HepG2 (cell line): ENCODE measurements around the gene ZNF844. TPM values are rescaled to one million over a fixed set of nuclear protein-coding genes. Genes with fewer than 3 reads are reported as not detected.

Experiments used
- ARID2 ChIP-seq: sonication (generic); formaldehyde crosslinking; IDR thresholded peaks from 2 replicates; pipeline ENCODE4 v1.8.1; 2022; ENCODE audit warnings: mild to moderate bottlenecking, missing genetic modification reagents, borderline replicate concordance
- BRCA1 ChIP-seq: sonication (generic); formaldehyde crosslinking; IDR thresholded peaks from 2 replicates; pipeline ENCODE4 v1.4.0; 2020; ENCODE audit warnings: missing genetic modification reagents
- GATAD1 ChIP-seq: IDR thresholded peaks from 2 replicates; pipeline ENCODE4 v1.6.1; 2016; ENCODE audit warnings: missing genetic modification reagents, missing compliant biosample characterization
- HOXA5 ChIP-seq: sonication (generic); formaldehyde crosslinking; IDR thresholded peaks from 2 replicates; pipeline ENCODE4 v1.4.0; 2020; ENCODE audit warnings: missing genetic modification reagents
- ISL2 ChIP-seq: sonication (generic); formaldehyde crosslinking; IDR thresholded peaks from 2 replicates; pipeline ENCODE4 v1.5.0; 2020; ENCODE audit warnings: missing genetic modification reagents
- JDP2 ChIP-seq: sonication (generic); formaldehyde crosslinking; IDR thresholded peaks from 2 replicates; pipeline ENCODE4 v1.8.1; 2022; ENCODE audit warnings: missing genetic modification reagents, borderline replicate concordance
- KLF11 ChIP-seq: IDR thresholded peaks from 2 replicates; pipeline ENCODE4 v1.6.1; 2016; ENCODE audit warnings: missing compliant biosample characterization
- MAZ ChIP-seq, 2 experiments: sonication (generic) in 1 of 2; formaldehyde crosslinking in 1 of 2; IDR thresholded peaks; 2 replicates each; pipeline versions ENCODE4 v1.5.0 to v1.6.1; 2012 to 2020; ENCODE audit warnings: low read depth in 2 of 2, mild to moderate bottlenecking in 2 of 2, borderline replicate concordance in 1 of 2, improper control_type of control experiment in 1 of 2, low read length in 1 of 2, missing genetic modification reagents in 1 of 2, moderate library complexity in 1 of 2
- MED1 ChIP-seq: sonication (generic); formaldehyde crosslinking; IDR thresholded peaks from 2 replicates; pipeline ENCODE4 v1.4.0; 2020; ENCODE audit warnings: missing genetic modification reagents
- MZF1 ChIP-seq: sonication (generic); formaldehyde crosslinking; IDR thresholded peaks from 2 replicates; pipeline ENCODE4 v1.8.1; 2023; ENCODE audit warnings: mild to moderate bottlenecking, missing genetic modification reagents, borderline replicate concordance
- NFE2L1 ChIP-seq: sonication (generic); formaldehyde crosslinking; IDR thresholded peaks from 2 replicates; pipeline ENCODE4 v1.4.0; 2020; ENCODE audit warnings: missing genetic modification reagents, mild to moderate bottlenecking, borderline replicate concordance
- NFRKB ChIP-seq: fragments of 450-650 bp; IDR thresholded peaks from 2 replicates; pipeline ENCODE4 v1.6.1; 2017
- NFYC ChIP-seq: IDR thresholded peaks from 2 replicates; pipeline ENCODE4 v1.6.1; 2016; ENCODE audit warnings: missing genetic modification reagents, missing compliant biosample characterization
- NKX3-1 ChIP-seq: sonication (generic); formaldehyde crosslinking; IDR thresholded peaks from 2 replicates; pipeline ENCODE4 v1.5.0; 2020; ENCODE audit warnings: missing genetic modification reagents
- PCBP1 ChIP-seq: fragments of 200-400 bp; formaldehyde crosslinking; IDR thresholded peaks from 2 replicates; pipeline ENCODE4 v1.6.1; 2017; ENCODE audit warnings: mild to moderate bottlenecking, low read depth, low read length, borderline replicate concordance
- RBM22 ChIP-seq: fragments of 200-400 bp; formaldehyde crosslinking; optimal IDR thresholded peaks from 2 replicates; pipeline ENCODE3; 2017; ENCODE audit warnings: mild to moderate bottlenecking, low read length, moderate library complexity
- SOX6 ChIP-seq, 2 experiments: fragments of 450-650 bp in 1 of 2; sonication (generic) in 1 of 2; formaldehyde crosslinking in 1 of 2; IDR thresholded peaks; 2 replicates each; pipeline versions ENCODE4 v1.4.0 to v1.6.1; 2017 to 2020; ENCODE audit warnings: antibody characterized with exemption in 1 of 2, mild to moderate bottlenecking in 1 of 2, missing genetic modification reagents in 1 of 2
- SPEN ChIP-seq: sonication (generic); formaldehyde crosslinking; IDR thresholded peaks from 2 replicates; pipeline ENCODE4 v1.5.1; 2020; ENCODE audit warnings: low read depth, mild to moderate bottlenecking, missing genetic modification reagents
- SRY ChIP-seq: sonication (generic); formaldehyde crosslinking; IDR thresholded peaks from 2 replicates; pipeline ENCODE4 v1.8.0; 2022; ENCODE audit warnings: mild to moderate bottlenecking, missing genetic modification reagents
- STAG1 ChIP-seq: sonication (generic); formaldehyde crosslinking; IDR thresholded peaks from 2 replicates; pipeline ENCODE4 v1.4.0; 2020; ENCODE audit warnings: missing genetic modification reagents
- ZMAT3 ChIP-seq: sonication (generic); formaldehyde crosslinking; conservative IDR thresholded peaks from 2 replicates; pipeline ENCODE4 v1.7.0; 2021; ENCODE audit warnings: missing genetic modification reagents
- ZMAT5 ChIP-seq: sonication (generic); formaldehyde crosslinking; IDR thresholded peaks from 2 replicates; pipeline ENCODE4 v1.5.0; 2020; ENCODE audit warnings: mild to moderate bottlenecking, low read depth, missing genetic modification reagents, borderline replicate concordance
- ZNF17 ChIP-seq: sonication (generic); formaldehyde crosslinking; IDR thresholded peaks from 2 replicates; pipeline ENCODE4 v1.5.0; 2020; ENCODE audit warnings: mild to moderate bottlenecking, missing genetic modification reagents
- ZNF20 ChIP-seq: sonication (generic); formaldehyde crosslinking; IDR thresholded peaks from 2 replicates; pipeline ENCODE4 v1.4.0; 2020; ENCODE audit warnings: mild to moderate bottlenecking, moderate library complexity, missing genetic modification reagents
- ZNF205 ChIP-seq: IDR thresholded peaks from 2 replicates; pipeline ENCODE4 v1.6.1; 2018; ENCODE audit warnings: missing biosample characterization, missing genetic modification reagents
- ZNF230 ChIP-seq: sonication (generic); formaldehyde crosslinking; IDR thresholded peaks from 2 replicates; pipeline ENCODE4 v1.4.0; 2020; ENCODE audit warnings: mild to moderate bottlenecking, missing genetic modification reagents
- ZNF260 ChIP-seq: sonication (generic); formaldehyde crosslinking; IDR thresholded peaks from 2 replicates; pipeline ENCODE4 v1.4.0; 2020; ENCODE audit warnings: missing genetic modification reagents, low read depth, mild to moderate bottlenecking, borderline replicate concordance
- ZNF33B ChIP-seq: sonication (generic); formaldehyde crosslinking; IDR thresholded peaks from 2 replicates; pipeline ENCODE4 v1.5.1; 2020; ENCODE audit warnings: mild to moderate bottlenecking, missing genetic modification reagents
- ZNF614 ChIP-seq: IDR thresholded peaks from 2 replicates; pipeline ENCODE4 v1.6.1; 2018; ENCODE audit warnings: missing biosample characterization, missing genetic modification reagents, inconsistent platforms, borderline replicate concordance
- ZNF670 ChIP-seq: sonication (generic); formaldehyde crosslinking; IDR thresholded peaks from 2 replicates; pipeline ENCODE4 v1.8.0; 2022; ENCODE audit warnings: mild to moderate bottlenecking, missing genetic modification reagents, borderline replicate concordance
- ZNF709 ChIP-seq: sonication (generic); formaldehyde crosslinking; IDR thresholded peaks from 2 replicates; pipeline ENCODE4 v1.5.0; 2020; ENCODE audit warnings: mild to moderate bottlenecking, missing genetic modification reagents
- ZSCAN21 ChIP-seq: sonication (generic); formaldehyde crosslinking; IDR thresholded peaks from 2 replicates; pipeline ENCODE4 v1.8.0; 2022; ENCODE audit warnings: mild to moderate bottlenecking, missing genetic modification reagents, moderate library complexity, borderline replicate concordance
- ZSCAN22 ChIP-seq: sonication (generic); formaldehyde crosslinking; IDR thresholded peaks from 2 replicates; pipeline ENCODE4 v1.4.0; 2020; ENCODE audit warnings: mild to moderate bottlenecking, missing genetic modification reagents
- polyA plus RNA-seq, 8 experiments: library from polyadenylated mRNA; depleted of rRNA in 3 of 8; stranded (reverse) in 7 of 8; unstranded in 1 of 8; fragments of >200 nt; fragmentation: Illumina TruSeq in 4 of 8; extraction: Trizol in 4 of 8; gene quantifications; 2 replicates each; pipeline versions ENCODE4 v1.2.1 to v1.2.3, GENCODE V29; 2011 to 2016; ENCODE audit warnings: low read depth in 4 of 8, missing spikeins in 1 of 8, mixed read lengths in 1 of 8; ENCODE audit not compliant: insufficient read depth in 1 of 8
- total RNA-seq, 5 experiments: library from RNA; depleted of rRNA; stranded (reverse); fragments of >200 nt; fragmentation: Illumina TruSeq; extraction: Trizol; gene quantifications; 2 replicates each; pipeline ENCODE4 v1.2.3, GENCODE V29; 2016; ENCODE audit warnings: low read depth in 1 of 5

Gene ZNF844
- total and polyA plus RNA-seq, 2 of the 13 experiments (the other 11 are each of a cell fraction or from before 2014, with no cell fraction given): 1.0 to 3.2 TPM

GRCh38 chr19:12064590-12065538 is at the start of gene ZNF844 (continued):
- TF ChIP-seq JDP2 (CRISPR knock-in tag) (no peak), MZF1 (no peak), NFE2L1 (CRISPR knock-in tag) (no peak), ARID2 (no peak), ZNF205 (no peak), SPEN (CRISPR knock-in tag) (0 out of 2 replicates have a peak, but pooled peaks have one; percentile 45), KLF11 (CRISPR knock-in tag) (no peak), ZNF20 (no peak), SOX6 (IDR thresholded peaks at IDR 0.05) (no peak), SOX6 (CRISPR knock-in tag; IDR thresholded peaks at IDR 0.05) (no peak), ZNF709 (CRISPR knock-in tag) (no peak), ZNF260 (CRISPR knock-in tag) (no peak), ZNF670 (CRISPR knock-in tag) (no peak), STAG1 (CRISPR knock-in tag) (no peak), SRY (no peak), NKX3-1 (CRISPR knock-in tag) (no peak), PCBP1 (no peak), ZMAT3 (CRISPR knock-in tag) (no peak), BRCA1 (no peak), NFYC (CRISPR knock-in tag) (peak; percentile 74), ZSCAN22 (no peak), RBM22 (no peak), ZMAT5 (CRISPR knock-in tag) (no peak), GATAD1 (no peak), NFRKB (no peak), ISL2 (CRISPR knock-in tag) (no peak), ZNF17 (CRISPR knock-in tag) (no peak), MED1 (CRISPR knock-in tag) (0 out of 2 replicates have a peak, but pooled peaks have one; percentile 42), MAZ (IDR thresholded peaks at IDR 0.05; ENCODE audit: borderline replicate concordance, low read depth, low read length) (0 out of 2 replicates have a peak, but pooled peaks have one; percentile 19), MAZ (CRISPR knock-in tag; IDR thresholded peaks at IDR 0.05; ENCODE audit: low read depth) (peak; percentile 77; the same call in 1 of the 2 replicates), HOXA5 (CRISPR knock-in tag) (peak; percentile 44; the same call in 1 of the 2 replicates), ZSCAN21 (CRISPR knock-in tag) (no peak), ZNF614 (CRISPR knock-in tag) (no peak), ZNF33B (CRISPR knock-in tag) (no peak), ZNF230 (no peak)
